Neural cell (in vitro differentiated cells): Measurements from ENCODE around the gene EFR3B. TPM values are rescaled to one million over a fixed set of nuclear protein-coding genes. Genes with fewer than 3 reads are reported as not detected.

Experiments used
- H2AFZ ChIP-seq: fragments of 200-600, 300-800 bp; sonication (generic), shearing (Covaris generic); 2 replicates; pipeline ENCODE4 v1.6.0; 2014; ENCODE audit warnings: low read depth, mild to moderate bottlenecking, antibody characterized with exemption, low read length, moderate library complexity
- H3F3A ChIP-seq: fragments of 200-600 bp; shearing (Covaris generic); 2 replicates; pipeline ENCODE4 v1.6.1; 2016; ENCODE audit warnings: mild to moderate bottlenecking, moderate library complexity, mixed read lengths, antibody characterized with exemption, low read length; ENCODE audit not compliant: insufficient read depth, poor library complexity, severe bottlenecking
- H3K27ac ChIP-seq: fragments of 200-600, 300-800 bp; sonication (generic), shearing (Covaris generic); 2 replicates; pipeline ENCODE4 v1.5.1; 2014; ENCODE audit warnings: mild to moderate bottlenecking, low read length, moderate library complexity
- H3K27me3 ChIP-seq: fragments of 300-800, 200-600 bp; sonication (generic), shearing (Covaris generic); 2 replicates; pipeline ENCODE4 v1.6.0; 2014; ENCODE audit warnings: mild to moderate bottlenecking, low read depth, low read length, moderate library complexity; ENCODE audit not compliant: insufficient read depth
- H3K36me3 ChIP-seq: fragments of 300-800, 200-600 bp; sonication (generic), shearing (Covaris generic); 2 replicates; pipeline ENCODE4 v1.5.1; 2014; ENCODE audit warnings: mild to moderate bottlenecking, antibody characterized with exemption, low read length, moderate library complexity; ENCODE audit not compliant: insufficient read depth
- H3K4me2 ChIP-seq: fragments of 300-800, 200-600 bp; sonication (generic), shearing (Covaris generic); 2 replicates; pipeline ENCODE4 v1.6.0; 2014; ENCODE audit warnings: mild to moderate bottlenecking, low read length
- H3K4me3 ChIP-seq: fragments of 300-800, 200-600 bp; sonication (generic), shearing (Covaris generic); 2 replicates; pipeline ENCODE4 v1.5.1; 2014; ENCODE audit warnings: mild to moderate bottlenecking, low read length, moderate library complexity
- H3K79me2 ChIP-seq: fragments of 200-600 bp; shearing (Covaris generic); replicated peaks from 2 replicates; pipeline ENCODE4 v1.6.0; 2014; ENCODE audit warnings: mild to moderate bottlenecking, low read length, moderate library complexity; ENCODE audit not compliant: insufficient read depth
- H3K9ac ChIP-seq: fragments of 300-800, 200-600 bp; sonication (generic), shearing (Covaris generic); 2 replicates; pipeline ENCODE4 v1.6.1; 2016; ENCODE audit warnings: mild to moderate bottlenecking, low read length, mixed read lengths
- H3K9me2 ChIP-seq: fragments of 200-600 bp; shearing (Covaris generic); 2 replicates; pipeline ENCODE4 v1.6.1; 2016; ENCODE audit warnings: mild to moderate bottlenecking, low read length, mixed read lengths; ENCODE audit not compliant: insufficient read depth
- H3K9me3 ChIP-seq: fragments of 200-600, 300-800 bp; sonication (generic), shearing (Covaris generic); 2 replicates; pipeline ENCODE4 v1.6.1; 2016; ENCODE audit warnings: mild to moderate bottlenecking, mixed run types, low read length, moderate library complexity, mixed read lengths
- H4K20me1 ChIP-seq: fragments of 200-600 bp; shearing (Covaris generic); 2 replicates; pipeline ENCODE4 v1.6.1; 2016; ENCODE audit warnings: mild to moderate bottlenecking, mixed run types; ENCODE audit not compliant: insufficient read depth
- EP300 ChIP-seq: fragments of 450-650 bp; conservative IDR thresholded peaks from 2 replicates; pipeline ENCODE4 v1.6.1; 2014; ENCODE audit warnings: antibody characterized with exemption, mild to moderate bottlenecking, moderate library complexity; ENCODE audit not compliant: poor library complexity, severe bottlenecking
- EZH2 ChIP-seq: fragments of 200-600, 300-800 bp; shearing (Covaris generic), sonication (generic); IDR thresholded peaks from 2 replicates; pipeline ENCODE4 v1.6.1; 2014; ENCODE audit warnings: antibody characterized with exemption, low read length, borderline replicate concordance, mild to moderate bottlenecking; ENCODE audit not compliant: insufficient read depth, poor library complexity, severe bottlenecking
- MXI1 ChIP-seq: fragments of 450-650 bp; conservative IDR thresholded peaks from 2 replicates; pipeline ENCODE4 v1.6.1; 2014; ENCODE audit warnings: antibody characterized with exemption, mild to moderate bottlenecking; ENCODE audit not compliant: poor library complexity, severe bottlenecking
- POLR2AphosphoS5 ChIP-seq: IDR thresholded peaks from 2 replicates; pipeline ENCODE4 v1.6.1; 2012
- RAD21 ChIP-seq: fragments of 450-650 bp; conservative IDR thresholded peaks from 2 replicates; pipeline ENCODE4 v1.6.1; 2014; ENCODE audit warnings: antibody characterized with exemption, mild to moderate bottlenecking, moderate library complexity
- SMC3 ChIP-seq: fragments of 450-650 bp; conservative IDR thresholded peaks from 2 replicates; pipeline ENCODE4 v1.6.1; 2014; ENCODE audit warnings: antibody characterized with exemption, mild to moderate bottlenecking, moderate library complexity; ENCODE audit not compliant: poor library complexity
- TAF1 ChIP-seq: IDR thresholded peaks from 2 replicates; pipeline ENCODE4 v1.6.1; 2012; ENCODE audit warnings: low read depth
- polyA plus RNA-seq: library from polyadenylated mRNA; depleted of rRNA; stranded (reverse); fragments of >200 nt; gene quantifications from 2 replicates; pipeline ENCODE4 v1.2.3, GENCODE V29; 2014
- TF ChIP-seq, protein P1 (sequence below): fragments of 450-650 bp; IDR thresholded peaks from 2 replicates; pipeline ENCODE4 v1.5.1; 2014; ENCODE audit warnings: antibody characterized with exemption, mild to moderate bottlenecking, moderate library complexity; ENCODE audit not compliant: poor library complexity, severe bottlenecking
- TF ChIP-seq, protein P2 (sequence below): IDR thresholded peaks from 2 replicates; pipeline ENCODE4 v1.6.1; 2012; ENCODE audit warnings: borderline replicate concordance

Gene EFR3B
- polyA plus RNA-seq, 1 donor from 2014 or later: 29.3 TPM

DNA sequence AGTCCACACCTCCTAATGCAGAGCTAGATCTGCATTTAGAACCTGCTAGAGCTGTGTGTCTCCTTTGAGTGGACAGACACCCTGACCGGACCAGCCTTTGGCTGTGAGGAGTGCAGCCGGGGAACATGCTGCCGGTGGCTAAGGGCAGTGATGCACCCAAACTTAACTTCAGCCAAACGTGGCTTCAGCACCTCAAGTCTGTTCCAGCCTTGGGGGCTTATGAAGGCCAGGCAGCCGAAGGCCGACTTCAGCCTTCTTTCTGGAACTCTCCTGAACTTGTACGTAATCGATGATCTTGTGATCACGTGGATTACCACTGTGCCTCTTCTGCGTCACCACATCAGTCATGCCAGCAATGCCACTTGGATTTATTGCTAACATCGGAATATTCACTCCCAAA lies 77.4 kb downstream of the EFR3B start:
- no peaks in the 10 kb centered on the region for H3K79me2 ChIP-seq
- H4K20me1 ChIP-seq: no peaks in the 10 kb centered on the region
- H3K4me2 ChIP-seq: no peak overlapping the region
- no peak overlapping the region for H3K9ac ChIP-seq
- no peaks in the 10 kb centered on the region for H3K9me2 ChIP-seq
- H3F3A ChIP-seq: no peaks in the 10 kb centered on the region
- H3K36me3 ChIP-seq: no peaks in the 10 kb centered on the region
- no peak overlapping the region for H3K27ac ChIP-seq
- H3K4me3 ChIP-seq: no peak overlapping the region
- H2AFZ ChIP-seq: no peak overlapping the region
- H3K9me3 ChIP-seq: no peaks in the 10 kb centered on the region
- H3K27me3 ChIP-seq: no peaks in the 10 kb centered on the region
- TF ChIP-seq SMC3 (no peak), EZH2 (no peak), POLR2AphosphoS5 (no peak), TAF1 (no peak), EP300 (no peak), MXI1 (no peak), RAD21 (no peak)
- TF ChIP-seq, protein P1, sequence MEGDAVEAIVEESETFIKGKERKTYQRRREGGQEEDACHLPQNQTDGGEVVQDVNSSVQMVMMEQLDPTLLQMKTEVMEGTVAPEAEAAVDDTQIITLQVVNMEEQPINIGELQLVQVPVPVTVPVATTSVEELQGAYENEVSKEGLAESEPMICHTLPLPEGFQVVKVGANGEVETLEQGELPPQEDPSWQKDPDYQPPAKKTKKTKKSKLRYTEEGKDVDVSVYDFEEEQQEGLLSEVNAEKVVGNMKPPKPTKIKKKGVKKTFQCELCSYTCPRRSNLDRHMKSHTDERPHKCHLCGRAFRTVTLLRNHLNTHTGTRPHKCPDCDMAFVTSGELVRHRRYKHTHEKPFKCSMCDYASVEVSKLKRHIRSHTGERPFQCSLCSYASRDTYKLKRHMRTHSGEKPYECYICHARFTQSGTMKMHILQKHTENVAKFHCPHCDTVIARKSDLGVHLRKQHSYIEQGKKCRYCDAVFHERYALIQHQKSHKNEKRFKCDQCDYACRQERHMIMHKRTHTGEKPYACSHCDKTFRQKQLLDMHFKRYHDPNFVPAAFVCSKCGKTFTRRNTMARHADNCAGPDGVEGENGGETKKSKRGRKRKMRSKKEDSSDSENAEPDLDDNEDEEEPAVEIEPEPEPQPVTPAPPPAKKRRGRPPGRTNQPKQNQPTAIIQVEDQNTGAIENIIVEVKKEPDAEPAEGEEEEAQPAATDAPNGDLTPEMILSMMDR: no peak
- TF ChIP-seq, protein P2, sequence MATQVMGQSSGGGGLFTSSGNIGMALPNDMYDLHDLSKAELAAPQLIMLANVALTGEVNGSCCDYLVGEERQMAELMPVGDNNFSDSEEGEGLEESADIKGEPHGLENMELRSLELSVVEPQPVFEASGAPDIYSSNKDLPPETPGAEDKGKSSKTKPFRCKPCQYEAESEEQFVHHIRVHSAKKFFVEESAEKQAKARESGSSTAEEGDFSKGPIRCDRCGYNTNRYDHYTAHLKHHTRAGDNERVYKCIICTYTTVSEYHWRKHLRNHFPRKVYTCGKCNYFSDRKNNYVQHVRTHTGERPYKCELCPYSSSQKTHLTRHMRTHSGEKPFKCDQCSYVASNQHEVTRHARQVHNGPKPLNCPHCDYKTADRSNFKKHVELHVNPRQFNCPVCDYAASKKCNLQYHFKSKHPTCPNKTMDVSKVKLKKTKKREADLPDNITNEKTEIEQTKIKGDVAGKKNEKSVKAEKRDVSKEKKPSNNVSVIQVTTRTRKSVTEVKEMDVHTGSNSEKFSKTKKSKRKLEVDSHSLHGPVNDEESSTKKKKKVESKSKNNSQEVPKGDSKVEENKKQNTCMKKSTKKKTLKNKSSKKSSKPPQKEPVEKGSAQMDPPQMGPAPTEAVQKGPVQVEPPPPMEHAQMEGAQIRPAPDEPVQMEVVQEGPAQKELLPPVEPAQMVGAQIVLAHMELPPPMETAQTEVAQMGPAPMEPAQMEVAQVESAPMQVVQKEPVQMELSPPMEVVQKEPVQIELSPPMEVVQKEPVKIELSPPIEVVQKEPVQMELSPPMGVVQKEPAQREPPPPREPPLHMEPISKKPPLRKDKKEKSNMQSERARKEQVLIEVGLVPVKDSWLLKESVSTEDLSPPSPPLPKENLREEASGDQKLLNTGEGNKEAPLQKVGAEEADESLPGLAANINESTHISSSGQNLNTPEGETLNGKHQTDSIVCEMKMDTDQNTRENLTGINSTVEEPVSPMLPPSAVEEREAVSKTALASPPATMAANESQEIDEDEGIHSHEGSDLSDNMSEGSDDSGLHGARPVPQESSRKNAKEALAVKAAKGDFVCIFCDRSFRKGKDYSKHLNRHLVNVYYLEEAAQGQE: no peak

DNA sequence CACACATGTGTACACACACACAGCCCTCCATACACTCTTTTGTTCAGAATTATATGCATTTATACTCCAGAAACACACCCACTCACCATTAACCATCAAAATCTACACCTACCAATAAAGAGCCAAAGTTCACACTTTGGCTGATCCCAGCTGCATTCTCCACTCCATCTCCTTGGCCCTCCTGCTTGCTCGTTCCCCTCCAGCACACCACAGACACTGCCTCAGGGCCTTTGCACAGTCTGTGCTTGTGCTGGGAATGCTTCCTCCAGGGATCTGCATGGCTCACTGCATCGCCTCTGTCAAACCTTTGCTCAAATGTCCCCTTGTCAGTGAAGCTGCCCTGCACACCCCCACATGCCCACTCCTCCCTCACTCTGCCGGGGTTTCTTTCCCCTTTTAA lies 80.5 kb downstream of the EFR3B start:
- no peaks in the 10 kb centered on the region for H3K27me3 ChIP-seq

More for the DNA sequence above, 80.5 kb downstream of the EFR3B start:
- Histone ChIP-seq H3K27ac (no peak overlapping the region), H3F3A (no peaks in the 10 kb centered on the region), H3K4me3 (no peak overlapping the region), H3K36me3 (no peaks in the 10 kb centered on the region), H3K9me2 (no peaks in the 10 kb centered on the region), H4K20me1 (no peaks in the 10 kb centered on the region), H3K9ac (no peak overlapping the region), H3K9me3 (no peaks in the 10 kb centered on the region), H2AFZ (no peak overlapping the region), H3K79me2 (no peaks in the 10 kb centered on the region), H3K4me2 (no peak overlapping the region)
- no peak for TF ChIP-seq EZH2
- TF ChIP-seq TAF1: no peak
- TF ChIP-seq, protein P1: no peak
- TF ChIP-seq RAD21: no peak
- no peak for TF ChIP-seq POLR2AphosphoS5
